Limb (tissue), 2 donors: Measurements from ENCODE around the gene MAD1L1.
"Not testable (repeated sequence)": the region's sequence is repeated elsewhere in the genome, so short reads cannot be mapped to it uniquely, and the experiment has no call there.

Experiments
- DNase-seq, 2 donors: peaks; one replicate each; pipeline ENCODE4 v3.0.0-alpha.2; 2016; ENCODE audit errors: extremely low spot score in 2 of 2

MAD1L1 gene

DNA sequence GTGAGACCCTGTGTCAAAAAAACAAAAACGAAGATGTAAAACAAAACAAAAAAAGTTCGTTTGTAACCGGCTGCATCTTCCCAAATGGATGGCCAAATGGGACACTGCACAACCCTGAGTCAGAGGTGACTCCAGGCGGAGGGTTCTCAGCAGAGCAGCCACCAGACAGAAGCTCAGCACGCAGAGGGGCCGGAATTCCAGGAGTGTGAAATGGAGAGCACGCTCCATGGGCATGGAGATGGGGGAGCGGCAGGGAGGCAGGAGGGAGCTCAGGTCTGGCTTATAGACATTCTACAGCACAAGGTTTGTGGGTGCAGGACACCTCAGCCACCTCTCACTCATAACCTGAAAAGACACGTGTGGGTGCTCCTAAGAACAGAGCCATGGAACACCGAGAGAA is 227.0 kb downstream of the MAD1L1 start:
- DNase-seq: no peak

DNA sequence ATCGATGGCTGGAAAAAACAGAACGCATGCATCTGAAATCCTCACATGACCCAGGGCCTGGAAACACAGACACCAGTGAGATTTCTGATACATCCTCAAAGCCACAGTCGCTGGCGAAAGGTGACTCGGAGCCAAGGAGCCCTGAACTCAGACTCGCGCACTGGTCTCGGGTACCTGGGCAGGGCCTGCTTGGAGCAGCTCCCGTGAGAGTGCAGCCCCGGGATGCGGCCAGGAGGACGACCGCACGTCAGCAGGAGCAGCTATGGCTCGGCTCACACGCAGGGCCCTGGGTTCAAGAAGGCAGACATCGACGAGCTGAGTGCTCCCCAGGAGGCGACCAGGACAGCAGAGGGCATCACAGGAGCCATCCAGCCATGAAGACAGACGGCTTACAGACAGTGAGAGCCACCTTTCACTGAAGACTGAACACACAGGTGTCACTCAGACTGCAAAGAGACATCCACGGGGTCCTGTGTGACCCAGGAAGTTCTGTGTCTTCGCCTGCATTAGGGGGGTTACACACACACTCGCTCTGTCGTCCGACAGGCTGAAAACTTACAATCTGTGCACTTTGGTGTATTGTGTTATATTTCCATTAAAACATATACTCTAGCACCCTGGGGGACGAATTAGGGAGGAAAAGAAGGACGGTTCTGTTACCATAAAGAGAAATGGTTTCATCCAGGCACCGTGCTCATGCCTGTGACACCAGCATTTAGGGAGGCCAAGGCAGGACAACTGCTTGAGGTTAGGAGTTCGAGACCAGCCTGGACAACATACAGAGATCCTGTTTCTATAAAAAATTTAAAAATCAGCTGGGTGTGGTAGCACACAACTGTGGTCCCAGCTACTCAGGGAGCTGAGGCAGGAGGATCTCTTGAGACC is 227.7 kb downstream of the MAD1L1 start:
- DNase-seq: peak in 1 of 2 donors; percentile 16

DNA sequence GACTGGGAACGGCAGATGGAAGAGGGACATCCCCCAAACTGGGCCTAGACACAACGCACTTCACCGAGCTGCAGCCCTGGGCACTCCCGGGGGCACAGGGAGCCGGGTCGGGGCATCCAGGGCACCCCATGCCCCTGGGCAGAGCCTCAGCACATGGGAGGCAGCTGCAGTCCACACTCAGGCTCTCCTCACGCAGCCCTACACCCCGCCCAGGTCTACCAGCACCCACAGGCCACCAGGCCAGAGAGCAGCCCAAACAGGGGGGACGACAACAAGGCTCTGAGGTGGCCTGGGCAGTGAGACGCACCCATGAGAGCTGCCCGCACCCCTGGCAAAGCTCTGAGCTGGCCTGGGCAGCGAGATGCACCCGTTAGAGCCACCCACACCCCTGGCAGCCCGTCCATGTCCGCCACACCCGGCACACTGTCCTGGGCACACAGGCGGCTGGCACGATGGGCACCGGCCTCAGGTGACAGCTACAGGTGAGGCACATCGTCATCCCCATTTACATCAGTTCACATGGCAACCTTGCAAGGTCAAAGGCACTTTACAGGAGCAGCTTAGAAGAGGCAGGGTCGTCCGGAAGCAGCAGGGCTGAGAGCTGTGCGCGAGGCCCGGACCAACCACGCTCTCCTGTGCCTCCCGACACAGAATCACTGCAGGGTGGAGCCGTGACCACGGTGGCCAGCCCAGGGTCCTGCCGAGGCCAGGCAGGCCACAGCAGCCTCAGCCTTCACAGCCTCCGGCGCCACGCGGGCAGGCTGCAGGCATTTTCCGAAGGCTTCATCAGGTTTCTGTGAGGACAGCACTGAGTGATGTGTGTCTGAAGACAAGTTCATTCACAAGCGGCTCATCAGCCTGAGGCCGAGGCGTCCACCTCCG is 228.6 kb downstream of the MAD1L1 start:
- peak in 1 of 2 donors; percentile 24 for DNase-seq

DNA sequence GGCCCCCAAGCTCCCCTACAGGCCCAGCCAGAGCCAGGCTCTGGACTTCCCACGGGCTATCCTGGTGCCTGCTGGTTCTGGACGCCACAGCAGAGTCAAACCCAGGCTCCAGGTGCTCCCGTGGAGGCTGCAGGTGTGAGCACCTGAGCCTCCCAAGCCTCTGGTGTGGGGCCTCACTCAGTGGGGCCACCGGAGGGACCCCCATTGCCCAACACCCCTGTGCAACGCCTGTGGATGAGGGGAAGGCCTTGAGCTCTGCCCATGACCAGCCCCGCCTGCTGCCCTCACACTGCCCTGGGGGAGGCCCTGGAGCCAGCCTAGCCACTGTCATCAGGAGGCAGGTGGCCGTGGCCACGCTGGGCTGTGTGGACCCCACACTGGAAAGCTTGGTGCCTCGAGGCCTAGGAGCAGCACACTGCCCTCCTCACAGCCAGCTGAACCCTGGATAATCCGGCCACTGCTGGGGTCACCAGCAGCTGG is 229.3 kb downstream of the MAD1L1 start:
- DNase-seq: peak in 1 of 2 donors; percentile 21

DNA sequence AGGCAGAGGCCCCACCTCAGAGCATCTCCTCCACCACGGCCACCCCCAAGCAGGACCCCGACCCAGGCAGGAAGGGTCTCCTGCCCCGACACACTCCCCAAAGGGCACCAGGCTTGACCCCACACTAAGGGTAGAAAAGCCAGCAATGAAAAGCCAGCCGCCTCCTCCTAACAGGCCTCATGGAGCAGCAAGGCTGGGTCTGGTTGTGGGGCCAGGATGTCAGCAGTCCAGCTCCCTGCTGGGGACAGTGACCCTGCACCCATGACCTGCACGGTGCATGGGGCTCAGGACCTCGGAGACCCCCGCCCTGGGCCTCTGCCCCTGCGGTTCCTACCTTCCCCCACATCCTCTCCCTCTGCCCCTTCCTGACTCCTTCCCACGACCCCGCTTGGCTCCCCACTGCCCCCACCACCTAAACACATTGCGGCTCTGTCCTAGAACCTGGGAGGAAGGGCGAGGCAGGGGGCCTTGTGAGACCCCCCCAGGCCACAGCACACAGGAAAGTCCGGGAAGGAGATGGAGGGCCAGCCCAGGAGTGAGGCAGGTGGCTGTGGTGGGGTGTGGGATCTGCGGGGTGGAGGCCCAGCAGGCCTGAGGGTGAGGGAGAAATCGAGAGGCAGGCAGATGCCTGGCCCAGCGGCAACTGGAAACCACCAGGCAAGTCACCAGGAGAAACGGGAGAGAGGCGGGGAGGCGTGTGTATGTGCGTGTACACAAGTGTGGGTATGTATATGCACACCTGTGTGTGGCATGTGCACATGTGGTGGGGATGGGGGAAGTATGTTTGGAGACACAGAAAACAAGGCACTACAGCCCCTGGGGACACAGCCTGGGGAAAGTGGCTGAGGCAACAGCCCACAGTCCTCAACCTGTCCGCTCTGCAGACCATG is 229.9 kb downstream of the MAD1L1 start:
- peak in 1 of 2 donors; percentile 19 for DNase-seq

DNA sequence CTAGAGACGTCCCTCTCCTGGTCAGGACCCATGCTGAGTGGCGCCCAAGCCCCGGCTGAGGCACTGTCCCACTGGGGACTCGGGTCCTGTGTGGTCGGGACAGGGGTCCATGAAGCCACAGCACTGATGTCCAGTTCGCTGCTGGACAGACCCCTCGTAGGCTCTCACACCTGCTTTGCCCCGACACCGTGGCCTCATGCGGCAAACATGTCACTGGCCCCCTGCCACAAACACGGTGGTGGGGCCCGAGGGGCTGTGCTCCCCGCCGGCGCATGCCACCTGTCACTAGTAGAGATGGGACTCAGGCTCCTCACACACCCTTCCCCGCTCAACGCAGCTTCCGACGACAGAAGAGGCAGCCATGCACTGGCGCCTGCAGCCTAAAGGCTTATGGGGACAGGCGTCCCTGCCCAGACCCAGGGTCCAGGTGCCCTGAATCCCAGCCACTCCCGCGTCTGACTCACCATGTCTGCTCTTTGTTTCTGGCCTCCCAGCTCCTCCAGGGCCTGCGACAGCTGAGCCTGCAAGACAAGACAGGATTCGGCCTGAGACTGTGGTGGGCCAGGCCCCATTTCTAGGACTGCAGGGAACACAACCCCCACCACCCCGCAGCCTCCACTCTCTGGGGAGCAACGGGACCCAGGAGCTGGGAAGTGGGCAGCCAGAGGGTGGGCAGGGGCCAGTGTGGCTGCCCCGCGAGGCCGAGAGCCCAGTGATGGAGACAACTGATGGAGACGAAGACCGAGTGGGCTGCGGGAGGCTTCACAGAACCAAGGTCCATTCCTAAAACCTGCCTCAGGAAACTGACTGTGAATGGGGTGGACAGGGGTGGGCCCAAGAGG is 230.9 kb downstream of the MAD1L1 start:
- no peak for DNase-seq

DNA sequence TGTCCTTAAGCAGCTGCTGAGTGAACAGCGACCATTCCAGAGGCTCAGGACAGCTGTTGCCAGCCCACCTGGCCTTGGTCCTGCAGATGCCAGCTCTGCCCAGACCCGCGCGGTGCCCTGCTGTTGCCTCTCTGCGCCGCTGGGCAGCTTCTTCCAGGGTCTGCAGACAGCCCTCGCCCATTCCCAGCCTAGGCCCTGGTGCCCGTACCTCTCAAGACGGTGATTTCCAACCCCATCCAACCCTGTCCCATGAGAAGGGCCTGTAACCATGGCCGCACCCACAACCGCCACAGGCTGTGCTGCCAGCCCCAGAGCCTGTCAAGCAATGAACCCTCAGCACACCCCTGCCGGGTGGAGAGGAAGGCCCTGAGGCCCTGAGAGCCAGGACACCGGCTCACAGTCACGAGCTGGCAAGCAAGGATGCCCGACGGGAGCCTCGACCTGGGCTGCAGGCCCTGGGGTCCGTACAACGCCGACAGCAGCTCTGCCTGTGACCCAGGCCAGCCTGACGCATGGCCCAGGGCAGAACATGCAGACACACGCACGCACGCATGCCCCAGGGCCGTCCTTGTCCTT is 231.9 kb downstream of the MAD1L1 start:
- DNase-seq: no peak

DNA sequence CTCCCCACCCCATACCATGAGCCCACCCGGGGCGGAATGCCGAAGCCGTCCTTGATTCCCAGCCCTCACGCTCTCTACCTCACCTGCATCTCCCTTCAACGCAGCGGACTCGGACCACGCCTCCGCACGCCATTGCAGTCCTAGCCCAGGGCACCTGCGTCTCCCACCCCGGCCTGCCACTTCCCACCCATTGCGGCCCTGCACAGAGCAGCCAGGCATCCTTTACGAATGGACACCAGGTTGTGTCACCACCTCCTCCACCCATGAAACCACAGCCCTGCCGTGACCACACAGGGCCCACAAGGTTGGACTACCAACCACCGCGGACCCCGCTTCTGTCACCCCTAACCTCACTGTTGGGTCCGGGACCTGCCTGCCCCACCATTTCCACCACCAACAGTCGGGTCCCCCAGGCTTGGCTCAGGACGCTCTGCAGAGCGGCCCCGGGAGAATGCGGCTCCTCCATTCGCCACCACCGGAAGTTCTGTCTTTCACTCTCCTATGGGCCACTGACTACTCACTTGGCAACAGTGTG is 232.5 kb downstream of the MAD1L1 start:
- DNase-seq: no peak

DNA sequence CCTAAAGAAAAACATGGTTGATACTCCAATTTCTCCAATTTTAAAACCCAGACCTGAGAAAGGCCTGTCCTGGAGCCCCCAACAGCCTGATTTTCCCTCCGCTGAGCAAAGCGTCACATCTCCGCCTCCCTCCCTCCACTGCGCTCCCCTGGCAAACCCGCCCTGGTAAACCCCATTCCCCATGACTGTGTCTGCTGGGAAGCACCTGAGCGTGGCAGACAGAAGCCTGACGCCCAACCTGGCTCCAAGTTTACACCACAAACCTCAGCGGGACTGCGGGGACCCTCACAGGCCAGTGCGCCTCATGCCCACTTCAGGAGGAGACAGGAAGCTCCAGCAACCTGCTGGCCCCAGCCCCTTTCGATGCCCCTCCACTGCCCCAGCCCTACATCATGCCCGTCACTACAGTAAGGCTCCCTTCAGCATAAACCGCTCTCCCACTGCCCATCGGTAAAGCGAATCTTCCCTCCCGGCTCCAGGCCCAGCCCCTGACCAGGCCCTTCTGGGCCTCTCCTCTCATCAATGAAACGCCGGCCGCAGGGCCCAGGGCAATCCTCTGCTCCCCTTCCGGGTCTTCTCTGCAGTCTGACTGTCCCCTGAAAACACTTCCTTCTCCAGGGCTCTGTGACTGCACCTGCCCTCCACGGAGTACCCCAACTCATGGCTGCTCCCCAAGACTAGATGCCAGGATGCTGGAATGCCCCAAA is 233.3 kb downstream of the MAD1L1 start:
- no peak for DNase-seq

DNA sequence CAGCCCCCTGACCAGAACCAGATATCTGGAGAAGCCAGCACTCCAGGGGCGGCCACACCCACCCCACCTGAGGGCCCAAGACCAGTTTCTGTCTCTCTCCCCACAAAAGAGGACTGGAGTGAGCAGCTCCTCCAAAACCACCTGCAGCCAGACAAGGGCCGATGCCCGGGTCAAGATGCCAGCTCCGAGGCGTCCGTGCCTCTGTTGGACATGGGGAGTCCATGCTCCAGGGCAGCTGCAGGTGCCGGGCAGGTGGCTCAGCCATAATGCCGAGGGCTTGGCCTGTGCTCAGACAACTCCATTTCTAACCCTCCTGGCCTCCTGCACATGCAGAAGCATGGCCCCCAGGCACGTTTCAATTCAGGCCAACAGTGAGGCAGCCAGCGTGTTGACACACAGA is 234.6 kb downstream of the MAD1L1 start:
- no peak for DNase-seq

DNA sequence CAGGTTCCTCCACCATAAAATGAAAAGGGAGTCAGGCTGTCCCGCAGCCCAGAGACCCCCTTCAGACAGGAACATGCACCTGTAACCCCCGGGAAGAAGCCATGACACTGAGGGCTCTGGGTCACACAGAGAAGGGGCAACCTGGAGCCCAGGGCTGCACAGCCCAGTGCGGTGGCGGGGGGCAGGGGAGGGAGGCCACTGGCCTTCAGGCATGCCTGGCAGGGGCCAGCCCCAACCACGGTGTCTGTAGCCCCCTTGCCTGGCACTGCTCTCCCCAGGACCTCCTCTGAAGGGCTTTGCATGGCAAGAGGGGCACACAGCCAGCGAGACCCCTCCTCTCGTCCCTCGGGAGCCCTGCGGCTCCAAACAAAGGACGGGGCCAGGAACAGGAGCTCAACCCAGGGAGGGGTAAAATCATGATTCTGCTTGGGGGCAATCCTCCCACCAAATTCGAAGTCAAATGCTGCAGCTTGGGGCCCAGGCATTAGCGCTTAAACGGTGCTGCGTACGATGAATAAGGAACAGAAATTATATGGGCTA is 235.1 kb downstream of the MAD1L1 start:
- DNase-seq: no peak

DNA sequence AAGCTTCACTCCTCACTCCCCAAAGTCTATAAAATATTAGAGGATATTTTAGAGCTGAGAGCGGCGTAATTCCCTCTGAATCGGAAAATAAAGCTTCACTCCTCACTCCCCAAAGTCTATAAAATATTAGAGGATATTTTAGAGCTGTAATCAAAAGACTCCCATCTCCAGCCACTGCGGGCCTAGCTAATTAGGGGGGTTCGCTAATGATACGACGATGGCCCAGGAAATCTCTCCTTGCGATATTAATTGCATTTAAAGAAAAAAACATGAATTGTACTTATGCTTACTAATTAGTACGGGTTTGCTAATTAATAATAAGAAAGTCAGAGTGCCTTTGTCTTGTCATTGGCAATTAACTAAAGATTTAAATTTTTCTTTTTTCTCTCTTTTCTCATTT is 235.9 kb downstream of the MAD1L1 start:
- DNase-seq: no peak

DNA sequence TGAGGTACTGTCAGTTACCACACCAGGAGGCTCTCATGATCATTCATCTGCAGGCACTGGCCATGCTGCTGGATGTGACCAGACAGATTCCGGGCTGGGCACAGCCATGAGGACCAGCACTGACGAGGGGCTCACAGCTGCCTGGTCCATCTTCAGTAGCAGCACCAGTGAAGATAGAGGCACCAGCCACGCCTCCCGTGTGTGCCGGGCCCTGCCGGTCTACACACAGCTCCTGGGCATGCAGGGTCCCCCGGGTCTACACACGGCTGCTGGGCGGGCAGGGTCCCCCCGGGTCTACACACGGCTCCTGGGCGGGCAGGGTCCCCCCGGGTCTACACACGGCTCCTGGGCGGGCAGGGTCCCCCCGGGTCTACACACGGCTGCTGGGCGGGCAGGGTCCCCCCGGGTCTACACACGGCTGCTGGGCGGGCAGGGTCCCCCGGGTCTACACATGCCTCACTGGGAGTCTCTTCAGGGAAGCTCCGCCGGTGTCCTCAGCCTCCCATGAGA is 236.8 kb downstream of the MAD1L1 start:
- DNase-seq: not testable (repeated sequence)

DNA sequence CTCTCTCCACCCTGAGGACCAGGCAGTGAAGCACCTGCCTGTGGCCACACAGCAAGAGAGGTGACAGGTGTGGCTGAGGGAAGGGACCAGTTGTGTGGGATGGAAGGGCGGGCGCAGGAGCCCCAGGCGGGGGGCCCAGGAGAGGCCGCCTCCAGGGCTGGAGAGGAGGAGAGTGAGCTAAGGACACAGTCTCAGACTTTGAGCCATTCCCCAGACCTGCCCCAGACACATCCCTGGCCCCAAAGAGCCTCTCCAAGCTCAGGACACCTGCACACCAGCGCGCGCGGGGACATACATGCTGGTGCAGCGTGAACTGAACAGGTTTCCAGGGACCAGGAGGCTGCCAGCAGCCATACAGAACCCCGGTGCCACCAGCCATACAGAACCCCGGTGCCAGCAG is 237.3 kb downstream of the MAD1L1 start:
- no peak for DNase-seq

DNA sequence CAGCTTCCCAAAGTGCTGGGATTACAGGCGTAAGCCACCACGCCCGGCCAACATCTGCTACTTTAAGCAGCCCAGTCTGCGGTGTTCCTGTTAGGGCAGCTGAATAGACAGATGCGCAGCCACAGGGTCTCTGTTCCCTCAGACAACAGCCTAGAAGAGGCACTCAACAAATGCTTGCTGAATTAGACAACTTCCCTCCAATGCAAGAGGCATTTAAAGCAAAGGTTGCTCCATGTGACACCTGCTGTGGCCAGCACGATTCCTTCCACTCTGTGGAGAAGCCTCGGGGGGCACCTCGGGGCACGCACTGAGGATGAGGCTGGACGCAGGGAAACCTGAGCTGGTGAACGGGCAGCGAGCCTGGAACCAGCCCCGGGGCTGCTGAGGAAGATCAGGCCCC is 237.8 kb downstream of the MAD1L1 start:
- DNase-seq: no peak

DNA sequence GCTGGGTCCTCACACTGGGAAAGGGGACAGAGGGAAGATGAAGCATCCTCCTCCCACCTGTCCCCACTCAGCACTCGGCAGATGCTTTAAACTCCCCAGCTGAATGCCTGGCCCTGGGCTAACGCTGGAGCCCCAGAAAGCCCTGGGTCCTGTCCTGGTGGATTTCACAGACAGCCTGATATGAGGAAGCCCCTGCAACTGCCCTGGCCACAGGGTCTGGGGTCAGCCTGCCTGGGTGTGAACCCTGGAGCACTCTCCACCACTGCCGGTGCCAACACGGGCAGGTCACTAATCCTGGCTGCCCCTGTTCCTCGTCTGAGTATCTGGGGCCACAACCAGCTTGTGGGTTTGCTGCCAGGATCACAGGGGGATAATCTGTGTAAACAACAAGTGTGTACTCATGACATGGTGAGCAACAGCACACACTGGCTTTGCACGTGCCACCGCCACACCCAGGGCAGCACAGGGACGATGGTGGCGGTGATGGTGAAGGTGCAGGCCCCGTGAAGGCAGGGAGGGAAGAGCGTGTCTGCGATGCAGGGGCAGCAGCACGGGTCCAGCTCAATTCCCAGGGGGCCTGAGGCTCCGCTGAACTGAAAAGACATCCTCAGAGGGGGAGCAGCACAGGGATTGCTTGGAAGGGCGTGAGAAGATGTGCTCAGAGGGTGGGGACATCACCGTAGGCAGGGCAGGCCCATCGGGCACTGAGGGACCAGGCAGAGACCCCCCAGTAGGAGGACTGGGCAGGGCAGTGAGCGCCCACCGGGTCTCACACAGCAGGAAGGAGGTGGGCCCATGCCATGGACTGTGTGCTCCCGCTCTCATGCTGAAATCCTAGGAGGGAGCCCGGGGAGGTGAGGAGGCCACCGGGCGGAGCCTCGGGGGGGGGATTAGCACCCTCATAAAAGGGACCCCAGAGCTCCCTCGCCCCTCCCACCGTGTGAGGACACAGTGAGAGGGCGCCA is 238.7 kb downstream of the MAD1L1 start:
- DNase-seq: no peak

DNA sequence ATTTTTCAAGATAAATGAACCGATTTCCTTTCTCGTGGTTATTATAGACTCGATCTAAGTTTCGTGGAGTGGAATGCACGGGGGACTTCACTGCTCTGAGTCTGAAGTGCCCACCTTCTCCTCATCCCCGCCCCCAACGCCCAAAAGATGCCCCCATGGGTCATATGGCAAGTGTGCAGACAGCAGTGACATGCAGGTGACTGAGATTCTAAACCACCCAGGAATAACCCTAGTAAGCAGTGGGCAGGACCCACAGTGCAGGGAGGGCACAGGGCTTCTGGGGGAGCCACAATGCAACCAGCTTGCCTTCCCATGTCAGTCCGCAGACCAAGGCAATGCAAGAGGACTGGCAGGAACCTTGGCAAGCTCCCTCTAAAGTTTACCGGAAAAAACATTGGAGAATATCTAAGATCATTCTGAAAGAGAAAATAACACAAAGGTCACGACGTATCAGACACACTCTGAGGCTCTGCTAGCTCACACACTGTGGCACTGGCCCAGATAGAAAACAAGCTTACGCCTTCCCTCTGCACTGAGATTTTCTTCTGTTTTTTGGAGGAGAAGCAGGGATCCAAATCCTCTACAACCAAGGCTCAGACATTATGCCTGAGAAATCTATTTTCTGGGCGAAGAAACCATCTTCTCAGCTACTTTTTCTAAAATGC is 239.6 kb downstream of the MAD1L1 start:
- no peak for DNase-seq
